GM23338 (cell line): ENCODE measurements around the gene ZNF331. TPM values are rescaled to one million over a fixed set of nuclear protein-coding genes. Genes with fewer than 3 reads are reported as not detected.
"Not testable (repeated sequence)": the region's sequence is repeated elsewhere in the genome, so short reads cannot be mapped to it uniquely, and the experiment has no call there.

Source experiments
- ATAC-seq: fragments of 200-7000 bp; cut with Tn5 transposase; 3 replicates; pipeline ENCODE4 v1.9.1; 2020
- DNase-seq: peaks from one replicate; pipeline ENCODE4 v3.0.0-alpha.2; 2015; ENCODE audit warnings: low spot score
- H2AFZ ChIP-seq: fragments of 200-600 bp; sonication (generic); 2 replicates; pipeline ENCODE4 v1.8.0; 2016; ENCODE audit warnings: antibody characterized with exemption, mild to moderate bottlenecking, moderate library complexity
- H3F3A ChIP-seq: fragments of 200-600 bp; sonication (generic); replicated peaks from 2 replicates; pipeline ENCODE4 v1.8.0; 2017; ENCODE audit warnings: antibody characterized with exemption, mixed run types, low read depth
- H3K27ac ChIP-seq: fragments of 200-600 bp; sonication (generic); 2 replicates; pipeline ENCODE4 v1.6.1; 2016; ENCODE audit warnings: low read depth
- H3K27me3 ChIP-seq: fragments of 200-600 bp; sonication (generic); 2 replicates; pipeline ENCODE4 v1.8.0; 2016; ENCODE audit warnings: mild to moderate bottlenecking, mixed run types, moderate library complexity; ENCODE audit not compliant: insufficient read depth
- H3K36me3 ChIP-seq: fragments of 200-600 bp; sonication (generic); 2 replicates; pipeline ENCODE4 v1.8.0; 2016; ENCODE audit warnings: mild to moderate bottlenecking; ENCODE audit not compliant: insufficient read depth
- H3K4me1 ChIP-seq: fragments of 200-600 bp; sonication (generic); 2 replicates; pipeline ENCODE4 v1.8.0; 2016; ENCODE audit warnings: mild to moderate bottlenecking, moderate library complexity; ENCODE audit not compliant: insufficient read depth
- H3K4me2 ChIP-seq: fragments of 200-600 bp; sonication (generic); 2 replicates; pipeline ENCODE4 v1.7.1; 2017; ENCODE audit warnings: mixed run types
- H3K4me3 ChIP-seq: fragments of 200-600 bp; sonication (generic); 2 replicates; pipeline ENCODE4 v1.6.1; 2016; ENCODE audit warnings: mixed run types
- H3K79me2 ChIP-seq: fragments of 200-600 bp; sonication (generic); replicated peaks from 2 replicates; pipeline ENCODE4 v1.8.0; 2017; ENCODE audit warnings: mild to moderate bottlenecking; ENCODE audit not compliant: insufficient read depth
- H3K9me2 ChIP-seq: fragments of 200-600 bp; sonication (generic); 2 replicates; pipeline ENCODE4 v1.8.0; 2017; ENCODE audit not compliant: insufficient read depth
- H4K20me1 ChIP-seq: fragments of 200-600 bp; sonication (generic); replicated peaks from 2 replicates; pipeline ENCODE4 v1.8.0; 2017; ENCODE audit warnings: mild to moderate bottlenecking; ENCODE audit not compliant: insufficient read depth
- H3K27ac Mint-ChIP-seq: 2 replicates; pipeline ENCODE4 v1.8.0; 2020; ENCODE audit warnings: inconsistent platforms, mild to moderate bottlenecking, moderate library complexity, mixed read lengths
- H3K27me3 Mint-ChIP-seq: 3 replicates; pipeline ENCODE4 v1.8.0; 2022; ENCODE audit warnings: low read depth, mild to moderate bottlenecking, moderate library complexity, mixed read lengths, inconsistent platforms; ENCODE audit not compliant: insufficient read depth, poor library complexity
- H3K36me3 Mint-ChIP-seq: 3 replicates; pipeline ENCODE4 v1.8.0; 2021; ENCODE audit warnings: low read depth, mild to moderate bottlenecking, inconsistent platforms, moderate library complexity, mixed read lengths
- H3K4me1 Mint-ChIP-seq: 3 replicates; pipeline ENCODE4 v1.8.0; 2020; ENCODE audit warnings: mild to moderate bottlenecking, inconsistent platforms, mixed read lengths
- H3K4me3 Mint-ChIP-seq: 3 replicates; pipeline ENCODE4 v1.8.0; 2021; ENCODE audit warnings: moderate library complexity, mild to moderate bottlenecking, inconsistent platforms, mixed read lengths
- H3K9me3 Mint-ChIP-seq: 3 replicates; pipeline ENCODE4 v1.8.0; 2020; ENCODE audit warnings: moderate library complexity, mild to moderate bottlenecking, inconsistent platforms, mixed read lengths
- CREB1 ChIP-seq: fragments of 250-450 bp; sonication (Bioruptor Pico); IDR thresholded peaks from 2 replicates; pipeline ENCODE4 v1.5.0; 2020; ENCODE audit warnings: low read depth, mild to moderate bottlenecking, moderate library complexity
- CTCF ChIP-seq, 2 experiments: fragments of 200-600 bp in 1 of 2; sonication (generic) in 1 of 2; conservative IDR thresholded peaks; 2 replicates each; pipeline versions ENCODE4 v1.5.1 to v1.6.1; 2016 to 2017; ENCODE audit warnings: antibody characterized with exemption in 2 of 2, low read depth in 2 of 2, mild to moderate bottlenecking in 2 of 2, moderate library complexity in 1 of 2
- EZH2 ChIP-seq: fragments of 200-600 bp; sonication (generic); IDR thresholded peaks from one replicate; pipeline ENCODE4 v1.8.0; 2017; ENCODE audit warnings: antibody characterized with exemption, mild to moderate bottlenecking, low read depth; ENCODE audit not compliant: unreplicated experiment
- JUNB ChIP-seq: IDR thresholded peaks from one replicate; pipeline ENCODE4 v1.6.1; 2016; ENCODE audit warnings: antibody characterized with exemption; ENCODE audit not compliant: unreplicated experiment
- NANOG ChIP-seq: IDR thresholded peaks from 2 replicates; pipeline ENCODE4 v1.6.1; 2016; ENCODE audit warnings: antibody characterized with exemption, borderline replicate concordance
- STAT1 ChIP-seq: IDR thresholded peaks from one replicate; pipeline ENCODE4 v1.6.1; 2016; ENCODE audit warnings: antibody characterized with exemption; ENCODE audit not compliant: unreplicated experiment
- ZNF331 ChIP-seq: fragments of 250-450 bp; sonication (Bioruptor Pico); IDR thresholded peaks from 2 replicates; pipeline ENCODE4 v1.5.0; 2020; ENCODE audit warnings: low read depth, mild to moderate bottlenecking, moderate library complexity
- polyA plus RNA-seq: library from polyadenylated mRNA; unstranded; fragments of >200 nt; fragmentation: Nextera tagmentation; extraction: Ambion mirVana; gene quantifications from 2 replicates; pipeline ENCODE4 v1.2.1, GENCODE V29; 2016
- total RNA-seq: library from RNA; depleted of rRNA; stranded (reverse); fragments of >200 nt; shearing (Covaris generic); gene quantifications from 2 replicates; pipeline ENCODE4 v1.2.3, GENCODE V29; 2014
- TF ChIP-seq, protein P1 (sequence below): IDR thresholded peaks from one replicate; pipeline ENCODE4 v1.6.1; 2018; ENCODE audit warnings: antibody characterized with exemption; ENCODE audit not compliant: unreplicated experiment

The ZNF331 gene
- total and polyA plus RNA-seq, 2 experiments from 2014 or later: 36.2 to 46.5 TPM

- H2AFZ ChIP-seq: no peak overlapping the region
- H3K27ac Mint-ChIP-seq: no peak overlapping the region; the same call in 1 of the 2 replicates
- no peak overlapping the region for H3K27ac ChIP-seq
- TF ChIP-seq NANOG (no peak), CTCF (conservative IDR thresholded peaks at IDR 0.05; ENCODE audit: low read depth in 2 of 2) (peak; percentile 94 to 95)
- H3K4me3 Mint-ChIP-seq: no peak overlapping the region
- H3K9me2 ChIP-seq: no peaks in the 10 kb centered on the region
- no peaks in the 10 kb centered on the region for H3K36me3 Mint-ChIP-seq
- peaks cover 2% of the 10 kb centered on the region; the same call in 1 of the 2 replicates for H3K4me1 ChIP-seq
- peaks cover 4% of the 10 kb centered on the region; the same call in 1 of the 2 replicates for H4K20me1 ChIP-seq
- peaks cover 6% of the 10 kb centered on the region; the same call in 2 of the 3 replicates for H3K4me1 Mint-ChIP-seq
- H3K36me3 ChIP-seq: no peaks in the 10 kb centered on the region
- DNase-seq: peak; percentile 96
- no peak overlapping the region for H3K4me2 ChIP-seq
- peaks cover 3% of the 10 kb centered on the region for H3K27me3 Mint-ChIP-seq
- no peaks in the 10 kb centered on the region for H3K27me3 ChIP-seq
- no peak overlapping the region for H3K4me3 ChIP-seq
- ATAC-seq: peak; percentile 100
- no peaks in the 10 kb centered on the region for H3K9me3 Mint-ChIP-seq
- H3K79me2 ChIP-seq: no peaks in the 10 kb centered on the region
- H3F3A ChIP-seq: peaks cover 7% of the 10 kb centered on the region; the same call in 1 of the 2 replicates
Measured at GRCh38 chr19:53511933-53512374, 26.0 kb upstream of the ZNF331 start.

GRCh38 chr19:53515047-53515446 lies 22.9 kb upstream of the ZNF331 start:
- not testable (repeated sequence) for DNase-seq, H3K27me3 Mint-ChIP-seq, H3K79me2 ChIP-seq, H3K27ac Mint-ChIP-seq, H3K4me2 ChIP-seq, H3K4me1 Mint-ChIP-seq, H2AFZ ChIP-seq, H3K27ac ChIP-seq, H3K36me3 Mint-ChIP-seq, H3K9me3 Mint-ChIP-seq, H3K4me3 Mint-ChIP-seq, H3K36me3 ChIP-seq, H3K27me3 ChIP-seq, H3K4me1 ChIP-seq, H4K20me1 ChIP-seq, H3K9me2 ChIP-seq, H3K4me3 ChIP-seq, ATAC-seq
- H3F3A ChIP-seq: peaks cover 11% of the 10 kb centered on the region; the same call in 1 of the 2 replicates

DNA sequence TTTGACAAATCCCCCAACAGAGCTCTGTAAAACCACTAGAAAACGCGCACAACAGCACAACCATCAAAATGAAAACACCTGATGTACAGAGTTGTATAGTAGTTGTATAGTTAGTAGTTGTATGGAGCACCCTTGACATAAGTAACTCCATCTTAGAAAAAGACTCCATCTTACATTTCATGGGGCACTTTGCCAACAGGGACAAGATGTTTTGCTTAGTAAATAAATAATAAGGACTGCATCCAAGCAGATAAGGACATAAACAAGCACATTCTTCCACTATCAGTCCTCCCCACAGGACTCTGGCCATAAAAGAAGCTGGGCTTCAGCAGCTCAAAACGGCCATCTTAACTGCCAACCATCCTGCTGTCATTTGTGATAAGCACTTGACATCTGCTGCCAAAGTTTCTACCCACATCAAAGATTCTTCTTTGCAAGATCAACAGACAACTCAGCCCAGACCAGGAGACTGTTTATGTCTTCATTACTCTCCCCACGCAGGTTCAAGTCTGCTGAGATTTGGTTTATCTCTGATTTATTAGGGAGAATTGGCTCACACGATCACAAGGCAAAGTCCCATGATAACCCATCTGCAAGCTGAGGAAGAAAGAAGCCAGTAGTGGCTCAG lies 20.7 kb upstream of the ZNF331 start:
- H3F3A ChIP-seq: peaks cover 10% of the 10 kb centered on the region; the same call in 1 of the 2 replicates
- H3K27ac ChIP-seq: no peak overlapping the region
- Mint-ChIP-seq H3K27me3 (peaks cover 6% of the 10 kb centered on the region), H3K27ac (no peak overlapping the region), H3K9me3 (peaks cover 3% of the 10 kb centered on the region; the same call in 2 of the 3 replicates), H3K36me3 (peaks cover 14% of the 10 kb centered on the region), H3K4me1 (peaks cover 6% of the 10 kb centered on the region), H3K4me3 (no peak overlapping the region; the same call in 2 of the 3 replicates)
- no peak for DNase-seq
- TF ChIP-seq CREB1 (CRISPR knock-in tag) (no peak), STAT1 (no peak), JUNB (no peak), EZH2 (no peak), ZNF331 (no peak)
- TF ChIP-seq, protein P1, sequence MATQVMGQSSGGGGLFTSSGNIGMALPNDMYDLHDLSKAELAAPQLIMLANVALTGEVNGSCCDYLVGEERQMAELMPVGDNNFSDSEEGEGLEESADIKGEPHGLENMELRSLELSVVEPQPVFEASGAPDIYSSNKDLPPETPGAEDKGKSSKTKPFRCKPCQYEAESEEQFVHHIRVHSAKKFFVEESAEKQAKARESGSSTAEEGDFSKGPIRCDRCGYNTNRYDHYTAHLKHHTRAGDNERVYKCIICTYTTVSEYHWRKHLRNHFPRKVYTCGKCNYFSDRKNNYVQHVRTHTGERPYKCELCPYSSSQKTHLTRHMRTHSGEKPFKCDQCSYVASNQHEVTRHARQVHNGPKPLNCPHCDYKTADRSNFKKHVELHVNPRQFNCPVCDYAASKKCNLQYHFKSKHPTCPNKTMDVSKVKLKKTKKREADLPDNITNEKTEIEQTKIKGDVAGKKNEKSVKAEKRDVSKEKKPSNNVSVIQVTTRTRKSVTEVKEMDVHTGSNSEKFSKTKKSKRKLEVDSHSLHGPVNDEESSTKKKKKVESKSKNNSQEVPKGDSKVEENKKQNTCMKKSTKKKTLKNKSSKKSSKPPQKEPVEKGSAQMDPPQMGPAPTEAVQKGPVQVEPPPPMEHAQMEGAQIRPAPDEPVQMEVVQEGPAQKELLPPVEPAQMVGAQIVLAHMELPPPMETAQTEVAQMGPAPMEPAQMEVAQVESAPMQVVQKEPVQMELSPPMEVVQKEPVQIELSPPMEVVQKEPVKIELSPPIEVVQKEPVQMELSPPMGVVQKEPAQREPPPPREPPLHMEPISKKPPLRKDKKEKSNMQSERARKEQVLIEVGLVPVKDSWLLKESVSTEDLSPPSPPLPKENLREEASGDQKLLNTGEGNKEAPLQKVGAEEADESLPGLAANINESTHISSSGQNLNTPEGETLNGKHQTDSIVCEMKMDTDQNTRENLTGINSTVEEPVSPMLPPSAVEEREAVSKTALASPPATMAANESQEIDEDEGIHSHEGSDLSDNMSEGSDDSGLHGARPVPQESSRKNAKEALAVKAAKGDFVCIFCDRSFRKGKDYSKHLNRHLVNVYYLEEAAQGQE: no peak
- peaks cover 13% of the 10 kb centered on the region for H3K79me2 ChIP-seq
- no peak overlapping the region for H3K4me3 ChIP-seq
- no peak overlapping the region for H3K4me2 ChIP-seq
- H3K9me2 ChIP-seq: 0 out of 2 replicates have a peak, but pooled peaks cover 5% of the 10 kb centered on the region
- H3K27me3 ChIP-seq: no peaks in the 10 kb centered on the region
- H3K4me1 ChIP-seq: peaks cover 12% of the 10 kb centered on the region; the same call in 1 of the 2 replicates
- no peaks in the 10 kb centered on the region for H4K20me1 ChIP-seq
- no peaks in the 10 kb centered on the region for H3K36me3 ChIP-seq
- H2AFZ ChIP-seq: no peak overlapping the region
- no peak for ATAC-seq
